HG03060 (cell line): ENCODE results near the gene CIB4.

Source experiments
- ATAC-seq: cut with Tn5 transposase; IDR thresholded peaks from one replicate; pipeline ENCODE4 v1.9.1; 2021; ENCODE audit warnings: low read depth, moderate number of reproducible peaks; ENCODE audit not compliant: unreplicated experiment

CIB4 gene

GRCh38 chr2:26534865-26535662 lies 106.1 kb downstream of the CIB4 start:
- no peak for ATAC-seq

- ATAC-seq: no peak
Measured at GRCh38 chr2:26534098-26534864, 106.9 kb downstream of the CIB4 start.

- no peak for ATAC-seq
Measured at GRCh38 chr2:26533661-26534060, 107.5 kb downstream of the CIB4 start.

- no peak for ATAC-seq
Measured at GRCh38 chr2:26532301-26533250, 108.6 kb downstream of the CIB4 start.
